ENCODE data around the gene MROH9.

MROH9 gene

GRCh38 chr1:171087896-171088295 is 152.6 kb downstream of the MROH9 start:
- H3K4me1 ChIP-seq (ENCODE audit: low read depth, poor library complexity, severe bottlenecking): no peaks in the 10 kb centered on the region
- no peak overlapping the region for H2AFZ ChIP-seq (ENCODE audit: low read depth)
- no peaks in the 10 kb centered on the region for H3K79me2 ChIP-seq (ENCODE audit: insufficient read depth, low read depth)
- H3K27ac ChIP-seq: no peak overlapping the region
- H3K9ac ChIP-seq: no peak overlapping the region
- H4K20me1 ChIP-seq (ENCODE audit: insufficient read depth): no peaks in the 10 kb centered on the region
- no peaks in the 10 kb centered on the region for H3K27me3 ChIP-seq (ENCODE audit: insufficient read depth, low read depth)
- H3K36me3 ChIP-seq (ENCODE audit: insufficient read depth): no peaks in the 10 kb centered on the region
- no peak overlapping the region for H3K4me2 ChIP-seq
- no peak overlapping the region for H3K4me3 ChIP-seq (IDR thresholded peaks at IDR 0.05; ENCODE audit: insufficient read depth, low read depth, low read length)
- no peak for TF ChIP-seq CTCF (conservative IDR thresholded peaks at IDR 0.05; ENCODE audit: low read depth, low read length)

GRCh38 chr1:171090604-171091003 is 155.3 kb downstream of the MROH9 start, which contains the start of gene FMO3:
Gene FMO3 (plus strand): TSS chr1:171090905. CDS start chr1:171092659, 1,754 bp downstream.
- no peak within 1 kb of the TSS for H3K27ac ChIP-seq
- H3K4me2 ChIP-seq: no peak within 1 kb of the TSS
- no peak for TF ChIP-seq CTCF (conservative IDR thresholded peaks at IDR 0.05; ENCODE audit: low read depth, low read length)
- H4K20me1 ChIP-seq (ENCODE audit: insufficient read depth): no peaks in the 10 kb centered on the region
- no peak within 1 kb of the TSS for H3K9ac ChIP-seq
- H3K27me3 ChIP-seq (ENCODE audit: insufficient read depth, low read depth): no peaks in the 10 kb centered on the region
- H2AFZ ChIP-seq (ENCODE audit: low read depth): no peak within 1 kb of the TSS
- H3K79me2 ChIP-seq (ENCODE audit: insufficient read depth, low read depth): no peaks in the 10 kb centered on the region
- no peaks in the 10 kb centered on the region for H3K36me3 ChIP-seq (ENCODE audit: insufficient read depth)
- no peaks in the 10 kb centered on the region for H3K4me1 ChIP-seq (ENCODE audit: low read depth, poor library complexity, severe bottlenecking)
- H3K4me3 ChIP-seq (IDR thresholded peaks at IDR 0.05; ENCODE audit: insufficient read depth, low read depth, low read length): no peak within 1 kb of the TSS

GRCh38 chr1:171103862-171104261 is 168.5 kb downstream of the MROH9 start:
- Histone ChIP-seq H3K9ac (no peak overlapping the region), H3K4me1 (ENCODE audit: low read depth, poor library complexity, severe bottlenecking) (peaks cover 4% of the 10 kb centered on the region), H3K4me3 (IDR thresholded peaks at IDR 0.05; ENCODE audit: insufficient read depth, low read depth, low read length) (no peak overlapping the region), H2AFZ (ENCODE audit: low read depth) (no peak overlapping the region), H3K27me3 (ENCODE audit: insufficient read depth, low read depth) (no peaks in the 10 kb centered on the region), H4K20me1 (ENCODE audit: insufficient read depth) (no peaks in the 10 kb centered on the region), H3K36me3 (ENCODE audit: insufficient read depth) (no peaks in the 10 kb centered on the region), H3K4me2 (no peak overlapping the region), H3K27ac (no peak overlapping the region), H3K79me2 (ENCODE audit: insufficient read depth, low read depth) (no peaks in the 10 kb centered on the region)
- TF ChIP-seq CTCF (conservative IDR thresholded peaks at IDR 0.05; ENCODE audit: low read depth, low read length): no peak

GRCh38 chr1:171107262-171107940 is 172.1 kb downstream of the MROH9 start:
- H3K79me2 ChIP-seq (ENCODE audit: insufficient read depth, low read depth): no peaks in the 10 kb centered on the region
- no peak overlapping the region for H3K27ac ChIP-seq
- no peak overlapping the region for H2AFZ ChIP-seq (ENCODE audit: low read depth)
- H3K4me3 ChIP-seq (IDR thresholded peaks at IDR 0.05; ENCODE audit: insufficient read depth, low read depth, low read length): no peak overlapping the region
- no peak for TF ChIP-seq CTCF (conservative IDR thresholded peaks at IDR 0.05; ENCODE audit: low read depth, low read length)
- no peak overlapping the region for H3K9ac ChIP-seq
- H3K27me3 ChIP-seq (ENCODE audit: insufficient read depth, low read depth): no peaks in the 10 kb centered on the region
- H4K20me1 ChIP-seq (ENCODE audit: insufficient read depth): no peaks in the 10 kb centered on the region
- no peaks in the 10 kb centered on the region for H3K36me3 ChIP-seq (ENCODE audit: insufficient read depth)
- no peak overlapping the region for H3K4me2 ChIP-seq
- H3K4me1 ChIP-seq (ENCODE audit: low read depth, poor library complexity, severe bottlenecking): peaks cover 4% of the 10 kb centered on the region

Data from KMS-11 (cell line).